ENCODE measurements around the gene BAG1.
A peak's percentile ranks its signal among the peaks of the same experiment; 100 is the strongest.

Gene BAG1

DNA sequence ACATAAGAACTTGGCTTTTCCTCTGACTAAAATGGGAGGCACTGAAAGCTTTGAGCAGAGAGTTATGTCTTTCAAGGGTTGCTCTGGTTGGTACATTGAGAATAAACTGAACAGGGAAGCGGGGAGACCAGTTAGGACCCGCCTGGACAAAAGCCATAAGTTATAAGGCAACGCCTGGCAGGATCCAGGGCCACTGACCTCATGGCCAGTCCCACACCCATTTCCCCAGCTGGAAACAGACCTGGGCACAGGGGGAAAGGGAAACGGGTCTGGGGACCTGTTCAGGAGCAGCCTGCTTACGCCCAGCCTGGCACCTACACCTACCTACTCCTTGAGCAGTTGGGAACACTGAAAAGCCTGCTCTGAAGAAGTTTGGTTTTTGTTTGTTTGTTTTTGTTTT is 23.2 kb downstream of the BAG1 start:
- DNase-seq: no peak

DNA sequence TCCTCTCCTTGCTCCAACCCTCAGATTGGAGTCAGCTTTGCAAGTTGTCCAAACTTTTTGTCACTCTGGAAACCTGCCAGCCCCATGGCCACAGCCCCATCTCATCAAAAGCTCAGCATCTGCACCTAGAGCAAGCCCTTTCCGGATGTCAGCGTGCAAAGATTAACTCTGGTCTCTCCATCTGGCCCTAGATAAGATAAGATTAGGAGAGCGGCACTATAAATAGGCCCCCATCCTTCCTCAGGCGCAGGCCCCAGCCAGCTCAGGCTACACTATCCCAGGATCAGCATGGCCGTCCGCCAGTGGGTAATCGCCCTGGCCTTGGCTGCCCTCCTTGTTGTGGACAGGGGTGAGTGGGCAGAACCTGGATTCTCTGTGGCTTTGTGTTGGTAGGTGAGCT is 24.6 kb downstream of the BAG1 start, which contains the start of gene SPINK4:
Gene SPINK4 (plus strand): TSS at position 247 of the 400 bp plus-strand sequence. CDS start 42 bp downstream, at position 289.
- no peak for DNase-seq

DNA sequence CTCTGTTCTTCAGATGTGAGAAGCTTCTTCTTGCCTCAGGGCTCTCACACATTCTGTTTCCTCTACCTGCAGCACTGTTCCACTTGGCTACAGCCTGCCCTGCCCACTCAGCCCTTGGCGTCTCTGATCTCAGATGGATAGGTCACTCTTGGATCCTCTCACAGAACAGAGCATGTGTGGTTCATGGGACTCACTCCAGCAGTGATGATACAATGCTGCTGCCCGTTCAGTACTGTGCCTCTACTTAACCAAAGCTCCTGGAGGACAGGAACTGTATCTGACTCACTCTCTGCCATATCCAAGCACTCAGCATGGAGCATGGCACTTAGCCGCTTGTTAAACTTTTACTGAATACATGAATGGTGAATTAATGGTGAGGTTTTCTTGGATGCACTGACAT is 27.9 kb downstream of the BAG1 start:
- DNase-seq: no peak

- DNase-seq: no peak
These were observed 29.7 kb downstream of the BAG1 start for GRCh38 chr9:33234511-33235467.

- no peak for DNase-seq
These were observed 30.7 kb downstream of the BAG1 start for GRCh38 chr9:33233626-33234342.

DNA sequence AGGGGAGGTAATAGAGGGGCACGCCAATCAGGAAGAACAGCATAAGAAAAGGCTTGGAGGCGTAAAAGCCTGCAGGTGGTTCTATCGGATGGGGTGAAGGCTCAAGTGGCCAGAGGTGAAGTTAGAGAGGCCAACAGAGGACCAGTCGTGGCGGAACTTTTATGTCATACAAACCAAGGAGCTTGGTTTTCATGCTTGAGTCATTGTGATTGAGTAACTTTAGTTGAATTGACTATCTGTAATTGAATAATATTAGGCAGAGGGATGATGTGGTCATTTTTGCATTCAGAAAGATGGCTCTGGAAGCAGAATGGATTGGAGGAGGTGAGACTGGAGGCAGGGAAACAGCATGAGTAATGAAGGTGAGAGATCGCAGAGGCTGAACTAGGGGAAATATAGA is 31.7 kb downstream of the BAG1 start:
- no peak for DNase-seq

DNA sequence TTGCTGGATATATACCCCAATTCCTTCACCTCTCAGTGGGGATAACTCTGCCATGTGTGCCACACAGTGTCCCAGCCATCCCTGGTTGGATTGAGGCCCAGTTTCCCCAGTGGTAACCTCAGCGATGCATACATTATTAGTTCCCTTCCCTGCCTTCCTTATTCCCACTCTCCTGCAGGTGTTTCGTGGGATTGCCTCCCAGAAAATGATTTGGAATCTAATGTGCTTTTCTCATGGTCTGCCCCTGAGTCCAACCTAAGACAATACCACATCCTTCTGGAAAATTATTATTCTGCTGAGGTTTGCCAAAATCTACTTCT is 32.9 kb downstream of the BAG1 start:
- no peak for DNase-seq

DNA sequence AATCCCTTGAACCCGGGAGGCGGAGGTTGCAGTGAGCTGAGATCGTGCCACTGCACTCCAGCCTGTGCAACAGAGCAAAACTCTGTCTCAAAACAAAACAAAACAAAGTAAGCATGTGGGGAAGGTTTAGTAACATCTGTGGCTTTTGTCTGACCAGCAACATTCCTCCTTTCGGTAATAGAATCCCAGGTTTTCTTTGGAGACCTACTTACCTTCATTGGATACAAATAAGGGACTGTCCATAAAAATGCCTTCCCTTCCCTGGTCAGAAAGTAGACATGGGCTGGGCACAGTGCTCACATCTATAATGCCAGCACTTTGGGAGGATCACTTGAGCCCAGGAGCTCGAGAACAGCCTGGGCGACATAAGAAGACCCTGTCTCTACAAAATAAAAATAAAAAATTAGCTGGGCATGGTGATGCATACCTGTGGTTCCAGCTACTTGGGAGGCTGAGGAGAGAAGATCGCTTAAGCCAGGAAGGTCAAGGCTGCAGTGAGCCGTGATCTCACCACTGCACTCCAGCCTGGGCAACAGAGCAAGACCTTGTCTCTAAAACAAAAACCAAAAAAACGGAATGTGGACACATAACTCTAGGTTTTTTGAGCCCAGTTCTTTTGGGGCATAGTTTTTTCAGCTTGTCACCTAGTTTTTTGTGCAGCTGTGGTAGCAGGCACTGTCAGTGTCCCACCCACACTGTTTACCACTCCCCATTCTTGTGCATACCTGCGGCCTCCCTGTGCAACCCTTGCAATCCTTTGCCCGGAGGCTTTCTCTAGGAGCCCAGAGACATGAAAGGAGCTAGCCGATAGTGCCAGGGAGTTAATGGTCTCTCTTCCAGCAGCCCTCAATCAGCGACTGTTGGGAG is 33.5 kb downstream of the BAG1 start:
- DNase-seq: no peak

DNA sequence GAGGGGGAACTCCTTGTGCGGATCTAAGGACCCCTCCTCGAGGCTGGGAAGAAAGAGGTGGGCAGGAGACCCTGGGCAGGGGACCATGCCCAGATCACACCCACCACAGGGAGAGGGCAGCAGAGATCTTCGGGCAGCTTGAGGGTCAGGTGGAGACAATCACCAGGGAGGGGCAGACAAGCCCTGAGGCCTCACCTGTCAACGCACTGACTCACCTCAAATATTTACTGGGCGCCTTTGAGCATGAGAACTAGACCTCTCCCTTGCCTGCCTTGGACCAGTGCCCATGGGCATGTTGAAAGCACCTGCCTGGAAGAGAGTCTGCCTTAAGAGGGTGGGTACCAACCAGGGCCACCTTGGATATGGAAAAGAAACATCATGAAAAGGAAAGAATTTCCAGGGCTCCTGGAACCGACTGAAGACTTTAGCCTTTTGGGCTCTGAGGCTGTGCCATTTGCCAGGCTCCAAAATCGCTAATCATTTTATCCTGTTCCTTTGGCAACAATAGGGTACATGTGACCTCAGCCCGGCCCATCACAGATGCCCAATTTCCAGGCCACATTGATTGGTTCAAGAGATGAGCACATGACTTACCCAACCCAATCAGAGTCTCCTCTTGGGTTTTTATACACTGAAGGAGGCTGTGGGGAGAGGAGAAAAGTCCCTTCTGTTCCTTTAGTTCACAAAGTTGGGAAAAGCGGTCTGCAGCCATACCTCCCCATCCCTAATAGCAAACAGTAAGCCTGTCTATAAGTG is 35.0 kb downstream of the BAG1 start:
- DNase-seq: no peak

GRCh38 chr9:33228606-33229005 is 35.9 kb downstream of the BAG1 start:
- DNase-seq: no peak

GRCh38 chr9:33227741-33228140 is 36.8 kb downstream of the BAG1 start:
- DNase-seq: no peak

DNA sequence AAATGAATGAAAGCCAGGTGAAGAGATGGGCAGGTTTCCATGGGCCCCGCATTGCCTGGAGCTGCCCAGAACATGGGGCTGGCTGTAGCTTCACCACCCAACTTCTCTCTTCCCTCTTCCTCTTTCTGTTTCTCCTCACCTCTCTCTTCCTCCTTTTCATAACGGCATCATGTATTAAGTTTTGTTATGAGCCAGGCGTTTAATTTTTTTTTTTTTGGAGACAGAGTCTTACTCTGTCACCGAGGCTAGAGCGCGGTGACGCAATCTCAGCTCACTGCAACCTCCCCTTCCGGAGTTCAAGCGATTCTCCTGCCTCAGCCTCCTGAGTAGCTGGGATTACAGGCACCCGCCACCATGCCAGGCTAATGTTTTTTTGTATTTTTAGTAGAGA is 37.5 kb downstream of the BAG1 start:
- peak; percentile 11 for DNase-seq

DNA sequence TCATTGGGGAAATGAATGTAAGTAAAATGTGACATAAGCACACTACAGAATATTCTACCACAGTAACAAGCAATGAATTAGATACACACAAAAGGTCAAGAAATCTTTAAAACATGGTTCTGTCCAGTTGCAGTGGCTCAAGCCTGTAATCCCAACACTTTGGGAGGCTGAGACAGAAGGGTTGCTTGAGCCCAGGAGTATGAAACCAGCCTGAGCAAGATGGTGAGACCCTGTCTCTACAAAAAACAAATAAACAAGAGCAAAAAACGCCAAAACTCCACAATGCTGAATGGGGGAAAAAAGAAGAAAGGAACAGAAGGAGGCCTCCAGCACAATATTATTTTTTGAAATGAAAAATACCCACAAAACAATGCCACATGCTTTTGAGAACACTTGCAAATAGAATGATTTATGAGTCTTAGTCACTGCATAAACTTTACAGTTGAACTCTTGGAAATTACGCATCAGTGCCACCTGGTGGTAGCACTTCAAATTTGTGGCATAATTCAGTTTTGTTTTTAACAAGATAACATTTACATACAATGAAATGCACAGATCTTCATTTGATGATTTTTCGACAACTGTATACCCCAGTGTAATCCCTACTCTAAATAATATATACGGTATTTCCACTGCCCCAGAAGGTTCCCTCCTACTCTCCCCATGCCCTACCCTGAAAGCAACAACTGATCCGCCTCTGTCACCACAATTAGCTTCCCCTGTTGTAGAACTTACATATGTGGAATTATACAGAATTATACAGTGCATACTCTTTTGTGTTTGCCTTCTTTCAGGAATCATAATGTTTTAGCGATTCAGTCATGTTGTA is 39.0 kb downstream of the BAG1 start:
- DNase-seq: peak; percentile 80

DNA sequence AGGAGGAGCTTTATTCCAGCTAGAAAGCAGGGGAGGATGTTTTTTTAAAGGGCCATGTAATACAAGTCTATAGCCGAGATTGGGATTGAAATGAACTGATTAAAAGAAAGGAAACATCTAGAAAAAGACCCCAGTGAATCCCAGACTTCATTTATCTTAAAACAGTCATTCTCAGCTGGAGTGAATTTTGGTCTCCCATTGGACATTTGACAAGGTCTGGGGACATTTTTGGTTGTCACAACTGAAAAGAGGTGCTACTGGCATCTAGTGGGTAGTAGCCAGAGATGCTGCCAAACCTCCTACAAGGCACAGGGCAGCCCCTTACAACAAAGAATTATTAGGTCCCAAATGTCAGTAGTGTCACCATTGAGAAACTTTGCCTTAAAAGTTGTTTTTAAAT is 40.8 kb downstream of the BAG1 start:
- DNase-seq: no peak

- DNase-seq: no peak
These were observed 42.5 kb downstream of the BAG1 start for GRCh38 chr9:33222031-33222430.

DNA sequence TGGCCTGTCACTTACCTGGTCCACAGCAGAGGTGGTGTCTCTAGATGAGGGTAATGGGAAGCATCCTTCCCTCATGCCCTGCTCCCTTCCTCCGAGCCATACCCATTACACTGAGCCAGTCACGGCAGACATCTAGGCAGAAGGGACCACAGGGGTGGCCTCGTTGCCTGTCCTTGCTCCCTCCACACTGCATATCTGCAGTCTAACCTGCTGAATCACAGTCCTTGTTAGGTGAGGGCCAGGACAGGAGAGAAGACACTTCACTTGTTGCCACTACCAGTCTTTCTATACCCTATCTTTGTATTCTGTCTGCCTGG is 43.0 kb downstream of the BAG1 start:
- no peak for DNase-seq

- DNase-seq: no peak
These were observed 43.6 kb downstream of the BAG1 start for GRCh38 chr9:33220681-33221567.

GRCh38 chr9:33211695-33212393 is 52.7 kb downstream of the BAG1 start:
- no peak for DNase-seq

DNA sequence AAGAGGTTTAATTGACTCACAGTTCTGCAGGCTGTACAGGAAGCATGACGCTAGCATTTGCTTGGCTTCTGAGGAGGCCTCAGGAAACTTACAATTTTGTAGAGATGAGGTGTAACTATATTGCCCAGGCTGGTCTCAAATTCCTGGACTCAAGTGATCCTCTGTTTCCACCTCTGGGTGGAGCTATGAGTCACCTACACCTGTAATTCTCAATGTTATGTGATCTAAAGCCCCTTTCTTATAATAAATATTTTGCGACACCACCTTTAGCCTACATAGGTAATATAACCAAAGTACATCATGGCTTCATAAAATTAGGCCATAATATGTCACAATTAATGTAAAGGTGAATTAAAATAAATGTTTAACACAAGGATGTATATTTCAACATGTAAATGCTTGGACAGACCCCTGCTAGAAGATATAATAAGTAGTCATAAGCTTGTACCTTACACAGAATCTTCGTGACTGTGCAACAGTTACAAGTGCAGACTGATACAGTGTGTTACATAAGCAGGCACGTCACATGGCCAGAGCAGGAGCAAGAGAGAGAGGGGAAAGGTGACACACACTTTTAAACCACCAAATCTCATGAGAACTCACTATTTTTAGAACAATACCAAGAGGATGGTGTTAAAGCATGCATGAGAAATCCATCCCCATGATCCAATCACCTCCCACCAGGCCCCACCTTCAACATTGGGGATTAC is 54.3 kb downstream of the BAG1 start:
- DNase-seq: no peak
